SK-N-SH (cell line): Measurements from ENCODE around the gene RADIL. TPM values are rescaled to one million over a fixed set of nuclear protein-coding genes. Genes with fewer than 3 reads are reported as not detected.

ENCODE experiments used
- CTCF ChIA-PET: fragments of 300-600, 350-600 bp; formaldehyde crosslinking; extraction: SDS; loops from one replicate; lab custom pipeline; 2021; lab: Yijun Ruan, JAX
- POLR2A ChIA-PET: fragments of 350-600 bp; sonication (Branson Sonifier 250); formaldehyde crosslinking; extraction: SDS; loops from one replicate; lab custom pipeline; 2020; ENCODE audit warnings: antibody characterized with exemption, inconsistent platforms; lab: Yijun Ruan, JAX
- DNase-seq: peaks from one replicate; pipeline ENCODE4 v3.0.0; 2012
- H2AFZ ChIP-seq: fragments of 200-600 bp; sonication (generic); 2 replicates; pipeline ENCODE4 v1.8.1; 2016; ENCODE audit warnings: antibody characterized with exemption, mild to moderate bottlenecking, low read depth
- H3F3A ChIP-seq: fragments of 200-600 bp; sonication (generic); replicated peaks from 2 replicates; pipeline ENCODE3; 2016; ENCODE audit warnings: antibody characterized with exemption, mild to moderate bottlenecking; ENCODE audit not compliant: insufficient read depth
- H3K27ac ChIP-seq, 2 experiments: fragments of 200-500 bp in 1 of 2; fragments of 200-600 bp in 1 of 2; sonication (Bioruptor generic) in 1 of 2; sonication (generic), shearing (Covaris generic) in 1 of 2; 2 replicates each; pipeline versions ENCODE4 v1.5.1 to v1.6.1; 2014 to 2016; ENCODE audit warnings: low read depth in 2 of 2, inconsistent platforms in 1 of 2, low read length in 1 of 2, mild to moderate bottlenecking in 1 of 2, mixed read lengths in 1 of 2
- H3K27me3 ChIP-seq: fragments of 200-600 bp; sonication (generic), shearing (Covaris generic); 2 replicates; pipeline ENCODE4 v1.6.1; 2016; ENCODE audit warnings: mixed run types; ENCODE audit not compliant: insufficient read depth
- H3K36me3 ChIP-seq, 2 experiments: fragments of 200-500 bp in 1 of 2; fragments of 200-600 bp in 1 of 2; sonication (Bioruptor generic) in 1 of 2; sonication (generic) in 1 of 2; replicated peaks in 1 of 2; 2 replicates each; pipeline versions ENCODE3 to v1.5.1; 2014 to 2016; ENCODE audit warnings: low read length in 1 of 2, mild to moderate bottlenecking in 1 of 2; ENCODE audit not compliant: insufficient read depth in 2 of 2, control insufficient read depth in 1 of 2
- H3K4me1 ChIP-seq, 2 experiments: fragments of 200-500 bp in 1 of 2; fragments of 200-600 bp in 1 of 2; sonication (Bioruptor generic) in 1 of 2; sonication (generic), shearing (Covaris generic) in 1 of 2; 2 replicates each; pipeline versions ENCODE4 v1.5.1 to v1.6.1; 2014 to 2016; ENCODE audit warnings: low read depth in 1 of 2, low read length in 1 of 2, mixed run types in 1 of 2; ENCODE audit not compliant: insufficient read depth in 2 of 2, control insufficient read depth in 1 of 2
- H3K4me2 ChIP-seq: fragments of 200-600 bp; sonication (generic), shearing (Covaris generic); 2 replicates; pipeline ENCODE4 v1.6.1; 2017; ENCODE audit warnings: mixed run types
- H3K4me3 ChIP-seq, 2 experiments: fragments of 200-500 bp in 1 of 2; fragments of 200-600 bp in 1 of 2; sonication (Bioruptor generic) in 1 of 2; sonication (generic), shearing (Covaris generic) in 1 of 2; 2 replicates each; pipeline versions ENCODE4 v1.5.1 to v1.8.1; 2014 to 2016; ENCODE audit warnings: low read depth in 2 of 2, inconsistent platforms in 1 of 2, low read length in 1 of 2, mild to moderate bottlenecking in 1 of 2, mixed read lengths in 1 of 2, moderate library complexity in 1 of 2
- H3K79me2 ChIP-seq: fragments of 200-600 bp; sonication (generic); 2 replicates; pipeline ENCODE4 v1.8.1; 2017; ENCODE audit warnings: mild to moderate bottlenecking; ENCODE audit not compliant: insufficient read depth
- H3K9ac ChIP-seq: fragments of 200-600 bp; sonication (generic); 2 replicates; pipeline ENCODE4 v1.6.1; 2017; ENCODE audit warnings: mixed run types
- H3K9me2 ChIP-seq: fragments of 200-600 bp; sonication (generic); 2 replicates; pipeline ENCODE4 v1.6.1; 2017; ENCODE audit warnings: mixed run types
- H3K9me3 ChIP-seq: fragments of 200-600 bp; sonication (generic); 2 replicates; pipeline ENCODE4 v1.6.1; 2017; ENCODE audit warnings: mixed run types, mild to moderate bottlenecking, moderate library complexity
- H4K20me1 ChIP-seq: fragments of 200-600 bp; sonication (generic); 2 replicates; pipeline ENCODE4 v1.6.1; 2017; ENCODE audit warnings: mild to moderate bottlenecking, mixed run types; ENCODE audit not compliant: insufficient read depth
- CHD2 ChIP-seq: fragments of 150-350 bp; IDR thresholded peaks from 2 replicates; pipeline ENCODE4 v1.6.1; 2018; ENCODE audit warnings: low read length; ENCODE audit not compliant: partially characterized antibody
- CTCF ChIP-seq: fragments of 200-600 bp; sonication (generic); IDR thresholded peaks from 2 replicates; pipeline ENCODE4 v1.6.1; 2017; ENCODE audit warnings: antibody characterized with exemption, mild to moderate bottlenecking, moderate library complexity
- ELF1 ChIP-seq: IDR thresholded peaks from 2 replicates; pipeline ENCODE4 v1.4.0; 2012
- EP300 ChIP-seq, 2 experiments: IDR thresholded peaks; 2 replicates each; pipeline versions ENCODE4 v1.4.0 to v1.6.1; 2012; ENCODE audit warnings: borderline replicate concordance in 1 of 2, low read depth in 1 of 2, low read length in 1 of 2
- FOSL2 ChIP-seq: IDR thresholded peaks from 2 replicates; pipeline ENCODE4 v1.4.0; 2012; ENCODE audit warnings: low read depth, mild to moderate bottlenecking, moderate library complexity, borderline replicate concordance
- FOXM1 ChIP-seq: IDR thresholded peaks from 2 replicates; pipeline ENCODE4 v1.4.0; 2012; ENCODE audit warnings: low read depth, mild to moderate bottlenecking
- IRF3 ChIP-seq: fragments of 150-350 bp; IDR thresholded peaks from 2 replicates; pipeline ENCODE4 v1.6.1; 2016; ENCODE audit warnings: mild to moderate bottlenecking, low read depth, low read length
- JUND ChIP-seq: IDR thresholded peaks from 2 replicates; pipeline ENCODE4 v1.4.0; 2012
- MEF2A ChIP-seq: IDR thresholded peaks from 2 replicates; pipeline ENCODE4 v1.4.0; 2012; ENCODE audit warnings: low read depth, borderline replicate concordance
- MXI1 ChIP-seq: IDR thresholded peaks from 2 replicates; pipeline ENCODE4 v1.6.1; 2012; ENCODE audit warnings: mild to moderate bottlenecking, low read depth, low read length, improper control_type of control experiment
- POLR2AphosphoS5 ChIP-seq: IDR thresholded peaks from 2 replicates; pipeline ENCODE4 v1.6.1; 2012; ENCODE audit warnings: low read depth, low read length
- RAD21 ChIP-seq: IDR thresholded peaks from 2 replicates; pipeline ENCODE4 v1.6.1; 2012; ENCODE audit warnings: mild to moderate bottlenecking, low read length
- RCOR1 ChIP-seq: fragments of 150-350 bp; IDR thresholded peaks from 2 replicates; pipeline ENCODE4 v1.6.1; 2017; ENCODE audit warnings: antibody characterized with exemption, low read length
- REST ChIP-seq: IDR thresholded peaks from 2 replicates; pipeline ENCODE4 v1.6.1; 2012; ENCODE audit warnings: mild to moderate bottlenecking, low read depth, low read length, moderate library complexity
- RFX5 ChIP-seq: IDR thresholded peaks from 2 replicates; pipeline ENCODE4 v1.6.1; 2012; ENCODE audit warnings: mild to moderate bottlenecking, improper control_type of control experiment, low read length
- RXRA ChIP-seq: IDR thresholded peaks from 2 replicates; pipeline ENCODE4 v1.4.0; 2012; ENCODE audit warnings: low read depth, mild to moderate bottlenecking, borderline replicate concordance
- SIN3A ChIP-seq: IDR thresholded peaks from 2 replicates; pipeline ENCODE4 v1.6.1; 2012; ENCODE audit warnings: low read depth, mild to moderate bottlenecking, low read length, moderate library complexity, borderline replicate concordance
- SMC3 ChIP-seq: IDR thresholded peaks from 2 replicates; pipeline ENCODE4 v1.6.1; 2012; ENCODE audit warnings: low read depth, low read length, improper control_type of control experiment
- TCF12 ChIP-seq: IDR thresholded peaks from 2 replicates; pipeline ENCODE4 v1.4.0; 2012
- TEAD4 ChIP-seq: IDR thresholded peaks from 2 replicates; pipeline ENCODE4 v1.4.0; 2012; ENCODE audit warnings: mild to moderate bottlenecking, borderline replicate concordance; ENCODE audit not compliant: insufficient read depth
- WGBS: methylation state at CpG from one replicate; pipeline ENCODE4 v1.1.6; 2017; ENCODE audit warnings: low lambda C conversion rate; 5-methylcytosine and 5-hydroxymethylcytosine counted together
- polyA plus RNA-seq, 3 experiments: library from polyadenylated mRNA; depleted of rRNA; stranded (reverse); fragments of >200 nt; gene quantifications; 2 replicates each; pipeline ENCODE4 v1.2.3, GENCODE V29; 2012
- TF ChIP-seq, protein P1 (sequence below): IDR thresholded peaks from 2 replicates; pipeline ENCODE4; 2012

Gene RADIL
- polyA plus RNA-seq, 1 of the 3 experiments (the other 2 are of a cell fraction), result 4.3 TPM

DNA sequence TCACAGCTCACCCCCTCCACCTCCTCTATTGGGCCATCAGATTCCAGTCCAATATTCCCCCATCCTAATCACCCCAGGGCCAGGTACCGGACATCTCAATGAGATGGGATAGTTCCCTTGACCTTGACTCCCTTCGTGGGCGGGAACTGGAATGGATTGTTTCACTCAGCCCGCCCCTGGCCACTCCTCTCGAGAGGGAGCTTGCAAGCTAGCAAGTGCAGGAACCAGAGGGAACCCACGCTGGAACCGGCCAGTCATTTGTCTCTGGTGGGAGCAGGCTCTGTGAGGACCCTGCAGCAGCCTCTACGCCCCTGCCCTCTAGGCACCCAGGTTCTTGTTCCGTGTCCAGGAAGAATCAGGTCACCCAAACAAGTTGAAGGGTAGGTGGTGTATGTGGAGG lies 11.0 kb upstream of the RADIL start:
- CTCF ChIA-PET, result interaction anchor here (1.5 to 5.7 kb wide), 2 partner anchors 10 to 45 kb away, joined by 3 to 50 read pairs; partner anchors contain the start of gene RADIL
- Histone ChIP-seq H3K4me3 (no peak overlapping the region), H3K9me2 (no peaks in the 10 kb centered on the region), H3K79me2 (no peaks in the 10 kb centered on the region), H3F3A (no peaks in the 10 kb centered on the region), H3K9me3 (no peaks in the 10 kb centered on the region), H3K4me2 (no peak overlapping the region), H3K36me3 (no peaks in the 10 kb centered on the region), H2AFZ (no peak overlapping the region), H3K9ac (no peak overlapping the region), H3K27me3 (no peaks in the 10 kb centered on the region), H3K4me1 (no peaks in the 10 kb centered on the region), H3K27ac (no peak overlapping the region), H4K20me1 (no peaks in the 10 kb centered on the region)
- 60% methylated on average over 9 of the region's 9 CpGs for WGBS
- POLR2A ChIA-PET, result interaction anchor here (0.6 kb wide), 1 partner anchor 253 kb away, joined by 3 read pairs; no protein-coding TSS in a partner anchor
- no peak for DNase-seq
- no peak for TF ChIP-seq MEF2A
- TF ChIP-seq TCF12, result no peak
- no peak for TF ChIP-seq RCOR1
- no peak for TF ChIP-seq MXI1
- no peak for TF ChIP-seq REST
- no peak for TF ChIP-seq SMC3
- TF ChIP-seq, all 33 proteins: peak for 0

DNA sequence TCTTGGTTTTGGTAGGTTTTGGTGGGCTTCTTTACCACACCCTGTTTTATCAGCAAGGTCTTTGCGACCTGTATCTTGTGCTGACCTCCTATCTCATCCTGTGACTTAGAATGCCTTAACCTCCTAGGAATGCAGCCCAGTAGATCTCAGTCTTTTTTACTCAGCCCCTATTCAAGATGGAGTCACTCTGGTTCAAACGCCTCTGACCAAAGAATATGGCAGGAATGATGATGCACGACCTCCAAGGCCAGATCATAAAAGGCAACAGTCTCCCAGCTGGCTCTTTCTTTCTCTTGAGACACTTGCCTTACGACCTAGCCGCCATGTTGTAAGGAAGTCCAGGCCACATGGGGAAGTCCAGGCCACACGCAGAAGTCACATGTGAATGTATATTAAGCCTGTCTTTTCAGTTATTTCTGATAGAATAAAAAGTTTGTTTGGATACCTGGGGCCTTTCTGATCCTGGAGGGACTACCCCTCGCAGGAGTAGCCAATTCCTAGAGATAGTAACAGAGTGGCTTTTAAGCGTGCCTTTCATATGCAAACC lies 10.5 kb upstream of the RADIL start:
- Histone ChIP-seq H3K27ac (no peak overlapping the region), H3K27me3 (no peaks in the 10 kb centered on the region), H3K4me2 (no peak overlapping the region), H3K9ac (no peak overlapping the region), H4K20me1 (no peaks in the 10 kb centered on the region), H3F3A (no peaks in the 10 kb centered on the region), H2AFZ (no peak overlapping the region), H3K4me1 (no peaks in the 10 kb centered on the region), H3K9me3 (no peaks in the 10 kb centered on the region), H3K36me3 (no peaks in the 10 kb centered on the region), H3K4me3 (no peak overlapping the region), H3K79me2 (no peaks in the 10 kb centered on the region), H3K9me2 (no peaks in the 10 kb centered on the region)
- POLR2A ChIA-PET, result no interaction called here
- DNase-seq, result no peak
- 64% methylated on average over 8 of the region's 8 CpGs for WGBS
- no peak for TF ChIP-seq JUND
- TF ChIP-seq TEAD4, result no peak
- TF ChIP-seq IRF3, result no peak
- TF ChIP-seq CTCF, result no peak
- no peak for TF ChIP-seq FOXM1
- no peak for TF ChIP-seq CHD2
- TF ChIP-seq TCF12, result no peak
- no peak for TF ChIP-seq RCOR1
- TF ChIP-seq, protein P1, sequence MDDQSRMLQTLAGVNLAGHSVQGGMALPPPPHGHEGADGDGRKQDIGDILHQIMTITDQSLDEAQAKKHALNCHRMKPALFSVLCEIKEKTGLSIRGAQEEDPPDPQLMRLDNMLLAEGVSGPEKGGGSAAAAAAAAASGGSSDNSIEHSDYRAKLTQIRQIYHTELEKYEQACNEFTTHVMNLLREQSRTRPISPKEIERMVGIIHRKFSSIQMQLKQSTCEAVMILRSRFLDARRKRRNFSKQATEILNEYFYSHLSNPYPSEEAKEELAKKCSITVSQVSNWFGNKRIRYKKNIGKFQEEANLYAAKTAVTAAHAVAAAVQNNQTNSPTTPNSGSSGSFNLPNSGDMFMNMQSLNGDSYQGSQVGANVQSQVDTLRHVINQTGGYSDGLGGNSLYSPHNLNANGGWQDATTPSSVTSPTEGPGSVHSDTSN, result no peak
- TF ChIP-seq RFX5, result no peak
- TF ChIP-seq SIN3A, result no peak
- TF ChIP-seq MEF2A, result no peak
- TF ChIP-seq RAD21, result no peak
- no peak for TF ChIP-seq EP300 (IDR thresholded peaks at IDR 0.05; ENCODE audit: borderline replicate concordance in 1 of 2, low read depth in 1 of 2, low read length in 1 of 2)
- no peak for TF ChIP-seq POLR2AphosphoS5
- no peak for TF ChIP-seq MXI1
- TF ChIP-seq RXRA, result no peak
- no peak for TF ChIP-seq FOSL2
- TF ChIP-seq ELF1, result no peak
- CTCF ChIA-PET, result interaction anchor here (1.5 to 5.7 kb wide), 2 partner anchors 10 to 45 kb away, joined by 3 to 50 read pairs; partner anchors contain the start of gene RADIL
